Measurements from ENCODE around the gene TPD52L2.
A peak's percentile ranks its signal among the peaks of the same experiment; 100 is the strongest.

TPD52L2 gene

GRCh38 chr20:63855363-63856097 lies 9.5 kb upstream of the TPD52L2 start:
- TF ChIP-seq PATZ1 (CRISPR knock-in tag; IDR thresholded peaks at IDR 0.05; ENCODE audit: borderline replicate concordance): no peak
- TF ChIP-seq CSRNP3 (CRISPR knock-in tag; IDR thresholded peaks at IDR 0.05): no peak
- TF ChIP-seq PPARA (CRISPR knock-in tag; IDR thresholded peaks at IDR 0.05; ENCODE audit: borderline replicate concordance): no peak
- no peak for TF ChIP-seq ARNTL (CRISPR knock-in tag; IDR thresholded peaks at IDR 0.05; ENCODE audit: borderline replicate concordance, low read depth)
- TF ChIP-seq TOX (CRISPR knock-in tag; IDR thresholded peaks at IDR 0.05; ENCODE audit: borderline replicate concordance): no peak
- ATAC-seq: no peak

- no peak for ATAC-seq
- TF ChIP-seq ZNF70 (CRISPR knock-in tag; IDR thresholded peaks at IDR 0.05) (no peak), ISL1 (CRISPR knock-in tag; IDR thresholded peaks at IDR 0.05) (no peak), SNAI2 (CRISPR knock-in tag; IDR thresholded peaks at IDR 0.05) (no peak), PATZ1 (CRISPR knock-in tag; IDR thresholded peaks at IDR 0.05; ENCODE audit: borderline replicate concordance) (no peak), TSHZ2 (CRISPR knock-in tag; IDR thresholded peaks at IDR 0.05) (no peak), TOX (CRISPR knock-in tag; IDR thresholded peaks at IDR 0.05; ENCODE audit: borderline replicate concordance) (no peak), BACH2 (CRISPR knock-in tag; IDR thresholded peaks at IDR 0.05; ENCODE audit: borderline replicate concordance) (no peak), ZFP30 (CRISPR knock-in tag; IDR thresholded peaks at IDR 0.05) (no peak), CSDC2 (CRISPR knock-in tag; IDR thresholded peaks at IDR 0.05) (no peak), ESRRG (CRISPR knock-in tag; IDR thresholded peaks at IDR 0.05) (no peak)
Observed at GRCh38 chr20:63856098-63856511, 9.0 kb upstream of the TPD52L2 start.

- TF ChIP-seq ZC3H10 (CRISPR knock-in tag; IDR thresholded peaks at IDR 0.05): no peak
- ATAC-seq: peak; percentile 8; the same call in 2 of the 3 replicates
Observed at GRCh38 chr20:63857764-63858392, 7.2 kb upstream of the TPD52L2 start.

- peak; percentile 18 for ATAC-seq
- TF ChIP-seq ISL1 (CRISPR knock-in tag; IDR thresholded peaks at IDR 0.05) (no peak), CREB5 (CRISPR knock-in tag; IDR thresholded peaks at IDR 0.05; ENCODE audit: low read depth) (no peak), ARNTL (CRISPR knock-in tag; IDR thresholded peaks at IDR 0.05; ENCODE audit: borderline replicate concordance, low read depth) (no peak), PATZ1 (CRISPR knock-in tag; IDR thresholded peaks at IDR 0.05; ENCODE audit: borderline replicate concordance) (no peak), CSRNP3 (CRISPR knock-in tag; IDR thresholded peaks at IDR 0.05) (no peak), BACH2 (CRISPR knock-in tag; IDR thresholded peaks at IDR 0.05; ENCODE audit: borderline replicate concordance) (no peak)
Observed at GRCh38 chr20:63858393-63859165, 6.5 kb upstream of the TPD52L2 start.

Measured in SK-N-SH treated with all-trans-retinoic acid at 6 μM for 48 hours (cell line).